GM21360 (cell line): ENCODE measurements around the gene TMEM236.

Source experiments
- ATAC-seq: cut with Tn5 transposase; IDR thresholded peaks from one replicate; pipeline ENCODE4 v1.9.1; 2021; ENCODE audit warnings: mild to moderate bottlenecking, moderate library complexity; ENCODE audit not compliant: unreplicated experiment

The TMEM236 gene

GRCh38 chr10:17785276-17785930, 33.4 kb downstream of the TMEM236 start:
- no peak for ATAC-seq

- ATAC-seq = no peak
Observed at GRCh38 chr10:17787087-17787961, 35.3 kb downstream of the TMEM236 start.

DNA sequence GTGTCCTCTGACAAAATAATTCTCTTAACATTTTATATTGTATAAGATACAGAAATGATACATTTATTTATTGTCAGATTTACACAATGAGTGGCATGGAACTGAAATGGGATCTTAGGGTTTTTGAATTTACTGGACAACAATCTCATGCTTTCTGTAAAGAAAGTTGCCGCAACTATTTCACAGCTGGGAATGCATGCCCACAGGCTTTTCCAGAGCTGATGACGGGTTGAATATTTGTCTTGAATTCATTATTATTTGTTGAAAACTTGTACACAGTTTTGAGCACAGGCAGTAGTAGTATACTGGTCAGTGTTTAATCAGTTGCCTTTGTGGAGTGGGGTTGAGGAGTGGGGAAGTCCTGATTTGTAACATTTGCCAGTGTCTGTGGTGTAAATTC, 36.6 kb downstream of the TMEM236 start:
- no peak for ATAC-seq

GRCh38 chr10:17789396-17789795, 37.4 kb downstream of the TMEM236 start:
- ATAC-seq = no peak

GRCh38 chr10:17790651-17791050, 38.6 kb downstream of the TMEM236 start:
- ATAC-seq = no peak

DNA sequence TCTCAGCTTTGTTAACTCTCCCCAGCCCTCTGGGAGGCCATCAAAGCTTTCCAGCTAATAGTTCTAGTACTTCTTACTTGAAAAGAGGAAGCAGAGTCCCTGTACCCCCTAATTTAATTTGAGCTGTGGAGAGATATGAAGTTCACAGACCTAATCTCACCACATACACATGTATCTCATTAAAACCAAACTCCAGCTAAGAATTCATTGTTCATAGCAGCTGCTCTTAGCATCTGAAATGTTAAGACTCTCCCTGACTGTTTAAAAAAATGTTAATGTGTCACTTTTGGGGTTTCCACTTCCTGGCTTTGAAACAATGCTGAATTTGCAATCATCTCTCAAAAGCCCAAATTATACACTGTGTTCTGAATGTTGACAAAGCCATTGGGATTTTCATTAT, 41.0 kb downstream of the TMEM236 start:
- ATAC-seq = no peak

DNA sequence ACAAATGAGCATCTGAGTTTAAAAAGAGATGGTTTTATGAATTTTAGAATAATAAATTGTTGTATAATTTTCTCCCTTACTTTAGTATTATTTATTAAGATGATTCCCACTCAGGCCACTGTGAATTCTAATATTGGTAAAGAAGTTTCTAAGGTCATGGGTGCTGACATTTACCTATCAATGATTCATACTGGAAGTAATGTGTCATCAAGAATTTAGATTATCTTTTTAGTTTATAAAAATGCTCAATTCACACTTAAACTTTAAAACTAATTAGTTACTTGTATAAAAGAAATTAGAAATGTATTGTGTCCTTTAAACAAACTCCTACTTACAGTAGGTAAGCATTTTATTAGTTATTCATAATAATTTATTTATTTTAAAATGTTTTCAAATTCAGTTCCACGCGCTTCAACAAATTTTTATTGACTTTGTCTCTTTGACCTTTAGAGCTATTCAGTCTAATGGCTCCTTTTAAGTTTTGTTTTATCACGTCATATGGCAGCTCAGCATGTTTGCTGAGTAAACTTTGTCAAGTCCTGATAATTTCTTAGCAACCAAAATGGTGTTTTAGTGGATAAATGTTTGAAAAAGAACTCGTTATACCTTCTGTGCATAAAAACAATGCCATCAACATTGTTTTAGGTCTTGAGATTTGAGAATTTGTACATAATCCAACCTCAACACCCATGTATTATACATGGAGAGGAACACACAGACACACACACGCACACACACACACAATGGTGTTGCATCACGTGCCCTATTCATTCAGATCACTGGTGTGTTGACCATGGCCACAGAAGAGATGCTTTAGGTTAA, 42.0 kb downstream of the TMEM236 start:
- no peak for ATAC-seq

- ATAC-seq = no peak
Observed at GRCh38 chr10:17795083-17795482, 43.1 kb downstream of the TMEM236 start.

DNA sequence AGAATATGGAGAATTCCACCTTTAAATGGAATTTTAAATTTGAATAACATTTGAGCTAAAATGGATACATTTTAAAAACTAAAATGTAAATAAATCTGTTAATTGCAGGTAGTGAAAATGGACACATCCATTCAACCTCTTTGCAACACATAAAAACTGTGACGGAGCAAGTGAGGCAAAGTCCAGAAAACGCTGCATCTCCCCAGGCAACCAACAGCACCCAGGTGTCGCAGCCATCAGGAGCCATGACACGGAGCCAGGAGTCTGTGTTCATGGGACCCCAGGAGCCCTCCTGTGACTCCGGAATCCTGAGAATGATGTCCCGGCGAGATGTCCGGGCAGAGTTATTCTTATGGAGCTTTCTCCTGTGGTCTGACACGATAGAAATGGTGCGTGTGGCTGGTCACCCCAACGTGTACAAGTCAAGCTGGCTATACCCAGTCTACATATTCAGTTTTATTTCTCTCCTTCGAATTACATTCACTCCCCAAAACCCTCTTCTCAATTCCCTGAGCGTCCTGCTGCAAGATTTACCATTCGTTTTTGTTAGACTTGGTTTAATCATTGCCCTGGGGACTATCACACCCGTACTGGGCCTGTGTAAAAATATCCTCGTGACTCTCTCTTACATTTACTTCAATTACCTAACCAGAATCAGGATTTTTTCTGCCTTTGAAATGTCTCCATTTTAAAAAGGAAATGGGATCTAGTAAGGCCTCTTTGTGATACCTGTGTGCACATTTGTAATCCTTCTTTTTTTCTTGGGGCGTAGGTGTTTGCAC, 44.0 kb downstream of the TMEM236 start:
- no peak for ATAC-seq

- no peak for ATAC-seq
Observed at GRCh38 chr10:17801507-17801906, 49.5 kb downstream of the TMEM236 start.

GRCh38 chr10:17802350-17802749, 50.3 kb downstream of the TMEM236 start:
- no peak for ATAC-seq

DNA sequence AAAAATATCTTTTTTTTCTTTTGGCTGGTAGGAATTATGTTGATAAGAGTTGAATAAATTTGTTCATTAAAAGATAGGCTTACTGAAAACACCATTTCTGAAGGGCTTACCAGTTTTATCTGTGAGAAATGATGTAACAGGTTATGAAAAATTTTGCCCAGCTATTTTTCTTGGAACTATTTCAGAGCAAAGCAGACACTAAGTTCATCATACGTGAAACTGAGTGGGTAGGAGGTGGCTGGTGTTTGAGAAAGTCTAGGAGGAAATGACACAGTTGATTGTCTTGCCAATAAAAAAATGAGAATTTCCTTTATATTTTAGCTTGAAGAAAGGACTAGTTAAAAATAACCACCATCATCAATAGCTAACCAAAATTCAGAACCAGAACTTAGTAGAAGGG, 51.0 kb downstream of the TMEM236 start:
- no peak for ATAC-seq

DNA sequence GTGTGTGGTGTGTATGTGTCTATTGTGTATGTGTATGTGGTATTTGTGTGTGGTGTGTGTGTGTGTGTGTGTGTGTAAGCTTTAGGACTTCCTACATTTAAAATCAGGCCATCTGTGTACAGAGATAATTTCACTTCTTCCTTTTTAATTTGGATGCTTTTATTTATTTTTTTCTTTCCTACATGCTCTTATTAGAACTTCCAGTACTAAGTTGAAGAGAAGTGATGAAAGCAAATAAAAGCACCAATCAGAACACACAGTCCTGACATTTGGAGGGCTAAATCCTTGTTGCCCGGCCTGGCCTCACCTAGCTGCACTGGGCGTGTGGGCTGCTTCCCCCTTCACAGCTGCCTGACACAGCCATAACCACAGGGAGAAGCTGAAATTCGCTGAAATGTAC, 53.3 kb downstream of the TMEM236 start:
- no peak for ATAC-seq

- no peak for ATAC-seq
Observed at GRCh38 chr10:17805921-17806577, 54.0 kb downstream of the TMEM236 start.

- ATAC-seq = no peak
Observed at GRCh38 chr10:17808971-17809841, 57.2 kb downstream of the TMEM236 start, which contains the start of gene MRC1. MRC1 (plus strand) TSS chr10:17809348; CDS start chr10:17809466, 118 bp downstream.

DNA sequence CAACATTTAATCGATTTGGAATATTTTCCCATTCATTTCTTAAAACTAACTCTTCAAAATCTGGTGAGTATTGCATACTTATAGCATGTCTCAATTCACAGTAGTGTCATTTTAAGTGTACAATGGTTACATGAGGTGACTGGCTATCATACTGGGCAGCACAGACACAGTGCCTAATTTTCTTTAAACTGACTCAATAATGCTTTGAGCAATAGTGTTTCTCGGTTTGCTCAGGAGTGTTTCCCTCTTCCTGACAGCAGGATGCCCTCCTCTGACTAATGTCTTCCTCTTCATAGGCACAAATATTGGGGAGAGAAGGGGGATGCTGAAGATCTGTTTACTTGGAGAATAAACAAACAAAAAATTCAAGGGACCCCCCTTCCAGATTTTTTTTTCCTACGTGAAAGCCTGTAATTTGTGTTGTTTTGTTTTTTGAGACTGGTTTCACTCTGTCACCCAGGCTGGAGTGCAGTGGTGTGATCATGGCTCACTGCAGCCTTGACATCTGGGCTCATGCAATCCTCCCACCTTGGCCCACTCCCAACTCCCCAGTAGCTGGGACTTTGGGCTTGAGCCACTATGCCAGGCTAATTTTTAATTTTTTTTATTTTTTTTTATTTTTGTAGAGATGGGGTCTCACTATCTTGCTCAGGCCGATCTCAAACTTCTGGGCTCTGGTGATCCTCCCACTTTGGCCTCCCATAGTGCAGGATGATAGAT, 59.3 kb downstream of the TMEM236 start:
- ATAC-seq = no peak

DNA sequence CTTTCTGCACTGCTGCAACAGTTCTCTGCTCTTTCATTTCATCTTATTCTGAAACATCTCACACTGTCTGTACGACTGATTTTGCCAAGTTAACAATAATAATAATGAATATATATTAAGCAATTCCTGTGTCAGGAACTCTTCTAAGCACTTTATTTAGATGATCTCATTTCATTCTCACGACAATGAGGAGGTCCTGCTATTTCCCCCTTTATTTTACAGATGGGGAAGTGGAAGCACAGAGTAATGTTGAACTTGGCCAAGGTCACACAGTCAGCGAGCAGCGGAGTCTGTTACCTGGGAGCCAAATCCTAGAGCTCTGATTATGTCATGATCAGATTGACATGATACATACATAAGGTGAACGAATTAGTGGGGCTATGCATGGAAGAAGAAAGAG, 63.0 kb downstream of the TMEM236 start:
- ATAC-seq = no peak

DNA sequence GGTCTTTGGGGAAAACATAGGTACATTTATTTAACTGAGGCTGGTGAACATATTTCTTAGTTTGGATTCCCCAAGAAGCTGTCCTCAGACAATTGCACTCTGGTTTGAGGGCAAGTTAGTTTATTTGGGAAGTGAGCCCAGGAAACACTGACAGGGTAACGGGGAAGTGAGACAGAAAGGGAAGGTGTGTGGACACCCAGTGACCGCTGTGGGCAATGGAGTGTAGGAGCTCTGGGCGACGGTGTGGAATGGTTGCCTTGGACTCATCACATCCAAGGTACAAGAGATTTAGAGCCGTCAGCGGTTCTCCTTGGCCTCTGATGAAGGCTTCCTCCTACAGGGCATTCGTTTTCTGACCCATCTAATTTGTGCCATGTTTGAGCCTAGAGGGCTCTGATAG, 64.2 kb downstream of the TMEM236 start:
- no peak for ATAC-seq

DNA sequence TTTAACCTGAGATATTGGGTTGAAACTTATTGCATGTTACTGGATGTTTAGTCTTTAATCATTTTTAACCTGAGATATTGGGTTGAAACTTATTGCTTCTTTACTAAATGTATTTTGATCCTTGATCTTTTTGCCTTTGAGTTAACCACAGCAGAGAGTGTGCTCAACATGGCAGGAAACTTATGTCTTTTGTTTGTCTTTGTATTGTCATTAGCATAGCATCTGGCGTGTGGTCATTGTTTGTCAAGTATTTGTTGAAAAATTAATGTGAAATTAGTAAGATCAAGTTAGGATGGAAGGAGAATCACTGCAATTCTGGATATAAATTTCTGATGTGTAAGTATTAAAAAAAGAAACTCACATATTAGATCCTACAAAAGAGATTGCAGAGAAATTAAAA, 65.3 kb downstream of the TMEM236 start:
- no peak for ATAC-seq
